ENCODE results near the gene METTL27. TPM values are rescaled to one million over a fixed set of nuclear protein-coding genes. Genes with fewer than 3 reads are reported as not detected.

METTL27 gene
- total RNA-seq, 2 experiments from 2014 or later, result 1.6 to 2.1 TPM

DNA sequence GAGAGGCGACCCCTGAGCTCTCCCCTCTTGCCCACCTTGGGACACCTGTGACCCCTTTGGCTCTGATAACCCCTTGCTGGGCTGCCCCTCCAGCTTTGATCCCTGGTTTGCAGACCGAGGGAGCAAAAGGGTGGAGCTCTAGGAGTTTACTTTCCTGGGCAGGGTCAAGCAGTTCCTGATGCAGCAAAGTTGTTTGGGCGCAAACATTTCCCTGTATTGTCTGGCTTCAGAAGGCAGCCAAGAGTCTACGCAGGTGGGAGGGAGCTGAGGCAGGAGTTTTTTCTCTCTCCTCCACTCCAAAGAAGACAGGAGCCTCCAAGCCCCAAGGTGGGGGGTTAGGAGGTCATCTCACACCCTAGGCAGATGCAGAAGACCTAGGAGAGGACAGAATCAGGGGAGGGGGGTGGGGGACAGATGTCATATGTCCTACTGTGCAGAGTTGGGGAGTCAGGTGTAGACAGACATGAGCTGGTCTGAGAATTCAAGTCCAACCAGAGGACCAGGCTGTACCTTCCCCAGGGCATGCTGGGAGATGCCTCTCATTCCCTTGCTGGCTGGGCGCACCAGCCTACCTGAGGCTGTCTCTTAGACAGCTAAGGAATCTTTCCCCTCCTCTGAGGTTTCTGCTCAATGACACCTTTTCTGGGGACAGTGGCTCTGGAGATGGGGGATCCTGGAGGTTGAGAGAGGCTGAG, 39.2 kb upstream of the METTL27 start:
- Mint-ChIP-seq H3K27ac (no peak overlapping the region), H3K4me3 (no peak overlapping the region), H3K9me3 (no peaks in the 10 kb centered on the region), H3K4me1 (ENCODE audit: low read depth) (no peaks in the 10 kb centered on the region), H3K27me3 (peaks cover 8% of the 10 kb centered on the region), H3K36me3 (ENCODE audit: low read depth) (no peaks in the 10 kb centered on the region)
- H3K36me3 ChIP-seq (ENCODE audit: insufficient read depth, low read length), result no peaks in the 10 kb centered on the region
- DNase-seq (no peak), ATAC-seq (ENCODE audit: poor library complexity) (no peak)
- H3K4me1 ChIP-seq (ENCODE audit: insufficient read depth, low read length), result no peaks in the 10 kb centered on the region
- intact Hi-C loops (cut with DNase I, micrococcal nuclease), result no loop called here
- H3K27me3 ChIP-seq (ENCODE audit: control insufficient read depth in 1 of 2, insufficient read depth in 2 of 2, low read length in 2 of 2), result peaks cover 3 to 6% of the 10 kb centered on the region in 2 experiments
- no peak overlapping the region for H3K27ac ChIP-seq (ENCODE audit: low read depth in 1 of 2, low read length in 2 of 2)
- ChIA-PET POLR2A (no interaction called here), CTCF (interaction anchor here (0.6 kb wide), 1 partner anchor 1285 kb away, joined by 5 read pairs; no protein-coding TSS in a partner anchor)
- no peak overlapping the region for H3K4me3 ChIP-seq (ENCODE audit: low read length)
- no peaks in the 10 kb centered on the region for H3K9me3 ChIP-seq (ENCODE audit: control insufficient read depth in 1 of 2, insufficient read depth in 1 of 2, low read length in 2 of 2)
- TF ChIP-seq, protein P1, sequence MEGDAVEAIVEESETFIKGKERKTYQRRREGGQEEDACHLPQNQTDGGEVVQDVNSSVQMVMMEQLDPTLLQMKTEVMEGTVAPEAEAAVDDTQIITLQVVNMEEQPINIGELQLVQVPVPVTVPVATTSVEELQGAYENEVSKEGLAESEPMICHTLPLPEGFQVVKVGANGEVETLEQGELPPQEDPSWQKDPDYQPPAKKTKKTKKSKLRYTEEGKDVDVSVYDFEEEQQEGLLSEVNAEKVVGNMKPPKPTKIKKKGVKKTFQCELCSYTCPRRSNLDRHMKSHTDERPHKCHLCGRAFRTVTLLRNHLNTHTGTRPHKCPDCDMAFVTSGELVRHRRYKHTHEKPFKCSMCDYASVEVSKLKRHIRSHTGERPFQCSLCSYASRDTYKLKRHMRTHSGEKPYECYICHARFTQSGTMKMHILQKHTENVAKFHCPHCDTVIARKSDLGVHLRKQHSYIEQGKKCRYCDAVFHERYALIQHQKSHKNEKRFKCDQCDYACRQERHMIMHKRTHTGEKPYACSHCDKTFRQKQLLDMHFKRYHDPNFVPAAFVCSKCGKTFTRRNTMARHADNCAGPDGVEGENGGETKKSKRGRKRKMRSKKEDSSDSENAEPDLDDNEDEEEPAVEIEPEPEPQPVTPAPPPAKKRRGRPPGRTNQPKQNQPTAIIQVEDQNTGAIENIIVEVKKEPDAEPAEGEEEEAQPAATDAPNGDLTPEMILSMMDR (IDR thresholded peaks at IDR 0.05), result no peak

DNA sequence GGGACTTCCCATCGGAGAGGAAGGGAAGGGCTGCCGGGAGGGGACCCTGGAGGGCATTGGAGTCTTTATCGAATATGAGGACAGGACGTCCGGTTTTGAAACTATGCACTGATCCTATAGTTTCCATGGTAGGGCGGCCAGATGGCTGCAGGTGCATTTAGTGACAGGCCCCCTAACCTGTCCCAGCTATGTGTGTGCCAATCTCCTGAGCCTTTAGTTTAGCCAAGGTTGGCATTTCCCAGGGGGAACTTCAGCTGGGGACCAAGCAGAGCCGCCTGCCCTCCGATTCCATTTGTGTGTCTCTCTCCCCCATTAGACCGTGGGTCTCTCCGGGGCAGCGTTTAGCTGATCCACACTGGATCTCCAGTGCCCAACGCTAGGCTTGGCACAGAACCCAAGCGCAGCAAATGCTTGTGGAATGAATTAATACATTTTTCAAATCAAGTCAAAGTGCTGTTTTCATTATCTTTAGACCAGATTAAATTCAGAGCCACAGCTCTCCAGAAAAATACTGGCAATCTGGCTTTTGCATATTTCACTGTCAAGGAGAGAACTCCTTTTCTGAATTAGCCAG, 38.5 kb upstream of the METTL27 start:
- Mint-ChIP-seq H3K36me3 (ENCODE audit: low read depth) (no peaks in the 10 kb centered on the region), H3K9me3 (no peaks in the 10 kb centered on the region), H3K4me3 (no peak overlapping the region), H3K27me3 (peaks cover 3% of the 10 kb centered on the region), H3K27ac (no peak overlapping the region), H3K4me1 (ENCODE audit: low read depth) (no peaks in the 10 kb centered on the region)
- TF ChIP-seq, protein P1 (IDR thresholded peaks at IDR 0.05), result no peak
- ChIA-PET POLR2A (no interaction called here), CTCF (no interaction called here)
- Histone ChIP-seq H3K36me3 (ENCODE audit: insufficient read depth, low read length) (no peaks in the 10 kb centered on the region), H3K27me3 (ENCODE audit: control insufficient read depth in 1 of 2, insufficient read depth in 2 of 2, low read length in 2 of 2) (peaks cover 3 to 5% of the 10 kb centered on the region in 2 experiments), H3K27ac (ENCODE audit: low read depth in 1 of 2, low read length in 2 of 2) (no peak overlapping the region), H3K4me3 (ENCODE audit: low read length) (no peak overlapping the region), H3K4me1 (ENCODE audit: insufficient read depth, low read length) (no peaks in the 10 kb centered on the region), H3K9me3 (ENCODE audit: control insufficient read depth in 1 of 2, insufficient read depth in 1 of 2, low read length in 2 of 2) (no peaks in the 10 kb centered on the region)
- DNase-seq (no peak), ATAC-seq (ENCODE audit: poor library complexity) (no peak)
- intact Hi-C loops (cut with DNase I, micrococcal nuclease), result no loop called here

DNA sequence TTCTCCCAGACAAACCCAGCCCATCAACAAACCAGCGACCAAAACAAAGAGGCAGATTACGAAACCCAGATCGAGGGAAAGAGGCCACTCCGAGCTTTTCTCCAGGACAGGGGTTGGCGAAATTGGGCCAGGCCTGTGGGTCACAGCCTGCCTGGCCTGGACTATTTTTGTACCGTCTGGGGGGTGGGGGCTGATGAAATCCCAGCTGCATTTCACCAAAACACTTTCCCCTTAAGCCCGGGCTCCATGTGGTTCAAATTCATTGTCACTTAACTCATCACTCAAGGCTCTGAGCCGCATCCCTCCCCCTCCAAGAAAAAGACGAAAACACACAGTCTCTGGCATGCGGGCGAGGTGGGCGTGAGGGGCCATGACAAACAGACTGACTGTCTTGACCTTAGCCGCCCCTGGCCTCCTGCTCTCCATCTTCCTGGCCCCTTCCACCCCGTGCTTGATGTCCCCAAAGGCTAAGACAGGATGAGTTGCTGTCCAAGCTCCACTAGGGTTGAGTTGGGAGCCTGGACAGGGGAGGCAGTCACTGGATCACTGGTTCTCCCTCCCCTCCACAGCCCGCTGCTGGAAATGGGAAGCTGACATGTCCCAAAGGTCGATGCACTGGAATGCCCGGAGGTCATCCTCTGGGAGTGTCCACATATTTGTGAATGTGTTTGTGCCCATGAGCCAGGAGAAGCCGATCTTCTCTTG, 37.8 kb upstream of the METTL27 start:
- no peaks in the 10 kb centered on the region for H3K36me3 Mint-ChIP-seq (ENCODE audit: low read depth)
- DNase-seq (no peak), ATAC-seq (ENCODE audit: poor library complexity) (no peak)
- H3K4me1 Mint-ChIP-seq (ENCODE audit: low read depth), result no peaks in the 10 kb centered on the region
- ChIA-PET CTCF (no interaction called here), POLR2A (no interaction called here)
- H3K9me3 Mint-ChIP-seq, result no peaks in the 10 kb centered on the region
- Histone ChIP-seq H3K4me1 (ENCODE audit: insufficient read depth, low read length) (no peaks in the 10 kb centered on the region), H3K4me3 (ENCODE audit: low read length) (no peak overlapping the region), H3K36me3 (ENCODE audit: insufficient read depth, low read length) (no peaks in the 10 kb centered on the region), H3K9me3 (ENCODE audit: control insufficient read depth in 1 of 2, insufficient read depth in 1 of 2, low read length in 2 of 2) (no peaks in the 10 kb centered on the region), H3K27me3 (ENCODE audit: control insufficient read depth in 1 of 2, insufficient read depth in 2 of 2, low read length in 2 of 2) (peaks cover 3 to 5% of the 10 kb centered on the region in 2 experiments), H3K27ac (ENCODE audit: low read depth in 1 of 2, low read length in 2 of 2) (no peak overlapping the region)
- intact Hi-C loops (cut with DNase I, micrococcal nuclease), result no loop called here
- no peak overlapping the region for H3K4me3 Mint-ChIP-seq
- no peak overlapping the region for H3K27ac Mint-ChIP-seq
- TF ChIP-seq, protein P1 (IDR thresholded peaks at IDR 0.05), result no peak
- no peaks in the 10 kb centered on the region for H3K27me3 Mint-ChIP-seq
